Coronary artery (tissue), 2 donors: Measurements from ENCODE around the gene TFCP2L1.

Source experiments
- DNase-seq: peaks from one replicate; pipeline ENCODE4 v3.0.0-alpha.2; 2017; ENCODE audit warnings: low spot score
- H3K27ac ChIP-seq, 2 donors: fragments of 200-600 bp; sonication (generic); one replicate each; pipeline ENCODE4 v1.5.1; 2016 to 2019
- H3K4me3 ChIP-seq: fragments of 200-600 bp; sonication (generic); 2 replicates; pipeline ENCODE4 v1.5.1; 2016; ENCODE audit warnings: mild to moderate bottlenecking, moderate library complexity
- TF ChIP-seq, protein P1 (sequence below): fragments of 200-600 bp; sonication (generic); IDR thresholded peaks from one replicate; pipeline ENCODE4 v1.5.1; 2019; ENCODE audit warnings: antibody characterized with exemption

The TFCP2L1 gene

DNA sequence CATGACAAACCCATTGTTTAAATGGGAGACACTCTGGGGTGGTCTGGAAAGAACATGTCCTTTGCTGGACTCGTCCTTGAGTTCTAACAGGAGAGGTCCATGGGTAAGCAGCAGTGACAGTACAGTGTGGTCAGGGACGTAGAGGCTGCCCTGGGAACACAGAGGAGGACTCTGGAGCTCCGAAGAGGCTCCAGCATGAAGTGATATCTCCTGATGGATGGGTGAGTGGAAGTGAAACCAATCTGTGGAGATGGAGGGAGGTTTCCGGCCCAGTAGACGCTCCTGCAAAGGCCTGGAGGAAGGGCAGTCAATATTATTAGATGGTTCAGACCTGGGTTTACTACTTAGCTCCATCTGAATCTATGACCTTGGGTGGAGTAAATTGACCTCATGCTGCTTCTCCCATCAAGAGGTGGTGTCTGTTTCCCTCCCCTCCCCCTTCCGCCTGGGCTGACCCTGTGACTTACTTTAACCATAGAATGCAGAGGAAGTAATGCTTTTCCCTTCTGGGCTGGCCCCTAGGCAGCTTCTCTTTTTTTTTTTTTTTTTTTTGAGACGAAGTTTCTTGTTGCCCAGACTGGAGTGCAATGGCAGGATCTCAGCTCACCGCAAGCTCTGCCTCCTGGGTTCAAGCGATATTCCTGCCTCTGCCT is 2.3 kb upstream of the TFCP2L1 start:
- DNase-seq, result no peak
- no peak overlapping the region for H3K27ac ChIP-seq
- TF ChIP-seq, protein P1, sequence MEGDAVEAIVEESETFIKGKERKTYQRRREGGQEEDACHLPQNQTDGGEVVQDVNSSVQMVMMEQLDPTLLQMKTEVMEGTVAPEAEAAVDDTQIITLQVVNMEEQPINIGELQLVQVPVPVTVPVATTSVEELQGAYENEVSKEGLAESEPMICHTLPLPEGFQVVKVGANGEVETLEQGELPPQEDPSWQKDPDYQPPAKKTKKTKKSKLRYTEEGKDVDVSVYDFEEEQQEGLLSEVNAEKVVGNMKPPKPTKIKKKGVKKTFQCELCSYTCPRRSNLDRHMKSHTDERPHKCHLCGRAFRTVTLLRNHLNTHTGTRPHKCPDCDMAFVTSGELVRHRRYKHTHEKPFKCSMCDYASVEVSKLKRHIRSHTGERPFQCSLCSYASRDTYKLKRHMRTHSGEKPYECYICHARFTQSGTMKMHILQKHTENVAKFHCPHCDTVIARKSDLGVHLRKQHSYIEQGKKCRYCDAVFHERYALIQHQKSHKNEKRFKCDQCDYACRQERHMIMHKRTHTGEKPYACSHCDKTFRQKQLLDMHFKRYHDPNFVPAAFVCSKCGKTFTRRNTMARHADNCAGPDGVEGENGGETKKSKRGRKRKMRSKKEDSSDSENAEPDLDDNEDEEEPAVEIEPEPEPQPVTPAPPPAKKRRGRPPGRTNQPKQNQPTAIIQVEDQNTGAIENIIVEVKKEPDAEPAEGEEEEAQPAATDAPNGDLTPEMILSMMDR, result no peak
- no peak overlapping the region for H3K4me3 ChIP-seq

DNA sequence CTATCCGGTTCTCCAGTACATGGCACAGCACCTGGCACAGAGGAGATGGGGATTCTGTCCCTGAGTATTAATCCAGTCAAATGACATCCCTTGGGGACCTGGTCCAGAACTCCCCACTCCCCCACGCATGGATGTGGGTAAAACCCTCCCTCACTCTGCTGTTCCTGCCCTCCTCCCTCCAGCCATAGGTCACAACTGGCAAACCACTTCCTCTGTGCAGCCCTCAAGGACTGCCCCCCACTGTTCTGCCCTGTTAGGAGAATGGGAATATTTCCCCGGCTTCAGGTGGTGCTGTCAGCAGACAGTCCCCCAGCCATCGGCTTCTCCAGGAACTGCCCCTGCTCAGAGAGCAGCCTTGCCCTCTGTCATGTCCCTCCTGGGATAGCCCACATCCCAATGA is 1.5 kb upstream of the TFCP2L1 start:
- H3K27ac ChIP-seq, result no peak overlapping the region
- no peak overlapping the region for H3K4me3 ChIP-seq
- TF ChIP-seq, protein P1, result no peak
- no peak for DNase-seq

DNA sequence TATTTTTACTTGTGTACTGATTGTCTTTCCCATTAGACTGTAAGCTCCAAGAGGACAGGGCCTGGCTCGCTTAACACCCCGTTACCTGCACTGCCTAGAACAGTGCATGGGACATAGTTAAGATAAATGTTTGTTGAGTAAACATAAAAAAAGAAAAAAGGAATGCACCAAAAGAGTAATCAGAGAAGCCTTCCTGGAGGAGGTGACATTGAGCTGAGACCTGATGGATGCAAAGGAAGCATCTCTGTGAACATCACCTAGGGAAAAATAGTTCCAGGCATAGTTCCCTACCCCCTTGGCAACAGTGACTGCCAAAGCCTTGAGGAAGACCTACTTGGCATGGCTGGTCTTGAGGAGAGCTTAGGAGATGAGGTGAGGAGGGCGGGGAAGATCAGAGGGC is 924 bp upstream of the TFCP2L1 start:
- no peak for DNase-seq
- Histone ChIP-seq H3K4me3 (no peak overlapping the region), H3K27ac (no peak overlapping the region)
- TF ChIP-seq, protein P1, result no peak

DNA sequence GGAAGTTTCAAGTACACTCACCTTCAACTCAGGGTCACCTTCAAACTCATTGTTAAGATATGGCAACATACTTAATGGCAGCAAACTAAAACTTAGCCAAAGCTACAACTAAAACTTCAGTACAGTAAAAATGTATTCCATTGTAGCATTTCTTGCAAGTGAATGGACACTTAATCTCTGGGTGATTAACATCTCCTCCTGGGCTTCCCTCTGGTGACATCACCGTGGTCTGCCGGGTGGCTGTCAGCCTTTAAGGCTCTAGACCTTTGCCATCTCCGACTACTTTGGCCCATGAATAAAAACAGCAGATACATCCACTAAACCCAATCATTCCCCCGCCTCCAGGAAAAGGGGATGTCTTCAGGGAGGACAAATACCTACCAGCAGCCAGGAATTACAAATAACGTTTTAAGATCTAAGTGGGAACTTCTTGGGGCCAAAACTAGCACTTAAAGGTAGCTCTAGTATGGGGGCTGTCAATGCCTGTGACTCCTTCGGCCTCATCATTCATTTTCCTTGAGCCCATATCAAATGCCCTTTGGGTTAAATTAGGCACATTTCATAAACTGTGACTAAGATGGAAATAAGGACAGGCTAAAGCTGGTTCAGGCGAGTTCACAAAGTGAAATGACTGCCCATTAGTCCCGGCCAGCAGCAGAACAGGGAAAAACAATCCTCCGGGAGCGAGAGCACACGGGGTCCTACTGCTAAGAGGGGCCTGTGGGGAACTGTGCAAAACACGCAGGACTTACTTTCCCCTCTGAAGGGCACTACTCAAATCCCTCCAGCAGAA is 1.1 kb downstream of the TFCP2L1 start:
- TF ChIP-seq, protein P1, result no peak
- no peak overlapping the region for H3K27ac ChIP-seq
- H3K4me3 ChIP-seq, result peak overlapping the region; percentile 71
- no peak for DNase-seq

DNA sequence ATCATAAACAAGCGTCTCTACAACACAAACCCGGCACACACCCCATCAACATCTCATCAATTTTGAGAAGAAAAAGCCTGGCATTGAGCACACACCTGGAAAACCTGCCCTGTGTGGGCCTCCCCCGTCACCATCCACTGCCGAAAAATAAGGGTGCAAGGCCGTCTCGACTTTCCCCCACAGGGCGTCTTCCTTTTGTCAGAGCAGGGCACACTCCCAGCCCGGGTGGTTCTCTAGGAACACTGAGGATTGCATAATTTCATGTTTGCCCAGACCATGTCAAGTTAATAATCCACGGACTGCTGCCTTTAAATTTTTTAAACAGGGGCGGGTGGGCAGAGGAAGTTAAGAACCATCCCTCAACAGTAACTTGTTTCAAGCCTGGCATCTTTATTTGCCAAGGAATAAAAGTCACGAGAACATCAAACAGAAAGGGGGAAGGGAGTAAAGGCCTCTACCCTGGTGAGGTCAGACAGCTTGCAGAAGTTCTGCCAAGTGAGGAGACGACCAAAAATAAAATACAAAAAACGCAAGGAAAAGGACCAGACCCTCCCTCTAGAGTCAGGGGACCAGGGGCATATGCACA is 2.1 kb downstream of the TFCP2L1 start:
- TF ChIP-seq, protein P1, result no peak
- DNase-seq, result no peak
- Histone ChIP-seq H3K27ac (peak overlapping the region in 1 of 2 donors; percentile 22), H3K4me3 (no peak overlapping the region)

DNA sequence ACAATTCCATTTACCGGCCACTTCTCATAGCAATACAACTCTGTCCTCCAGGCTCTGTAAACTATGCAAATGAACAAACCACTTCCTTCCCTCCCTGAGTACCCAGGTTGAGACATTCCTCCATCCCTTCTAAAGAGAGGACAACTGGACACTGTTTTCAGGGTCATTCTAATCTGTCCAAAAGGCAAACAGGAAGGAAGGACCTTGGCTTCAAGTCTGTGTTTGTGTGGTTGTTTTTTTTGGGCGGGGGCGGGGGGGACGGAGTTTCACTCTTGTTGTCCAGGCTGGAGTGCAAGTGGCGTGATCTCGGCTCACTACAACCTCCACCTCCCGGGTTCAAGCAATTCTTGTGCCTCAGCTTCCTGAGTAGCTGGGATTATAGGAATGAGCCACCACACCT is 3.3 kb downstream of the TFCP2L1 start:
- H3K27ac ChIP-seq, result no peak overlapping the region
- no peak for DNase-seq
- no peak overlapping the region for H3K4me3 ChIP-seq
- TF ChIP-seq, protein P1, result no peak

DNA sequence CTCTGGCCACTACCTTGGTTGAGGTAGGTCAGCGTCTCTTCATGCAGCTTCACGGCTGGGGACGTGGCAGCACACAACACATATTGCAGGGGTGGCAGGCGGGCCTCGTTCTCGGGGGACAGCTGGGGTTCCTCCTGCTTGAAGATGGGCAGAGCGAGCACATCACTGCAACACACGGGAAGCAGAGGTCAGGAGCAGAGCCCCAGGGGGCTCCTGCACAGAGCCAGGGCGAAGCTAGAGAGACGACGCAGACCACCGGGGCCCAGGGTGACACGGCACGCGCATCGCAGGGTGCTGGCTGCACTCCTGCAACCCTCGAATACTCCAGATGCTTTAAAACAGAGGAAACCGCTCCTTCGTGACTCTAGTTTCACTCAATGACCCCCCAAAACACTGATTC is 3.9 kb downstream of the TFCP2L1 start:
- TF ChIP-seq, protein P1, result no peak
- no peak overlapping the region for H3K27ac ChIP-seq
- no peak for DNase-seq
- no peak overlapping the region for H3K4me3 ChIP-seq
